H9 (cell line): ENCODE data around the gene MAPK8IP1. TPM values are rescaled to one million over a fixed set of nuclear protein-coding genes. Genes with fewer than 3 reads are reported as not detected.

Experiments used
- DNase-seq: peaks from one replicate; pipeline ENCODE4 v3.0.0-alpha.2; 2017
- H2AFZ ChIP-seq: one replicate; pipeline ENCODE4 v1.6.1; 2013; ENCODE audit warnings: mild to moderate bottlenecking, low read length, control low read depth, moderate library complexity
- H2AK5ac ChIP-seq: 2 replicates; pipeline ENCODE4 v1.6.1; 2013; ENCODE audit warnings: low read length, control low read depth, mixed read lengths; ENCODE audit not compliant: insufficient read length
- H2BK120ac ChIP-seq: one replicate; pipeline ENCODE4 v1.6.1; 2013; ENCODE audit warnings: low read depth, mild to moderate bottlenecking, low read length, control low read depth, inconsistent platforms; ENCODE audit not compliant: poor library complexity, severe bottlenecking
- H2BK12ac ChIP-seq: 2 replicates; pipeline ENCODE4 v1.6.1; 2013; ENCODE audit warnings: low read length, control low read depth, mixed read lengths, low read depth; ENCODE audit not compliant: insufficient read length
- H2BK15ac ChIP-seq: 2 replicates; pipeline ENCODE4 v1.6.1; 2013; ENCODE audit warnings: low read depth, low read length, control low read depth
- H2BK20ac ChIP-seq: one replicate; pipeline ENCODE4 v1.6.1; 2013; ENCODE audit warnings: low read depth, mild to moderate bottlenecking, low read length, control low read depth, inconsistent platforms; ENCODE audit not compliant: poor library complexity, severe bottlenecking
- H2BK5ac ChIP-seq: 2 replicates; pipeline ENCODE4 v1.6.1; 2013; ENCODE audit warnings: low read length, control low read depth, mixed read lengths; ENCODE audit not compliant: insufficient read length
- H3K14ac ChIP-seq: 2 replicates; pipeline ENCODE4 v1.6.1; 2013; ENCODE audit warnings: low read length, control low read depth; ENCODE audit not compliant: insufficient read depth
- H3K18ac ChIP-seq: 2 replicates; pipeline ENCODE4 v1.6.1; 2013; ENCODE audit warnings: low read depth, mild to moderate bottlenecking, mixed read lengths, low read length, control low read depth; ENCODE audit not compliant: insufficient read length
- H3K23ac ChIP-seq: 2 replicates; pipeline ENCODE4 v1.6.1; 2013; ENCODE audit warnings: low read length, control low read depth, mixed read lengths, low read depth; ENCODE audit not compliant: insufficient read length
- H3K23me2 ChIP-seq: 2 replicates; pipeline ENCODE4 v1.6.1; 2013; ENCODE audit warnings: low read depth, mild to moderate bottlenecking, mixed read lengths, low read length, control low read depth; ENCODE audit not compliant: insufficient read length, poor library complexity, severe bottlenecking
- H3K27ac ChIP-seq: 2 replicates; pipeline ENCODE4 v1.5.1; 2013; ENCODE audit warnings: low read length, control low read depth, mixed read lengths, low read depth; ENCODE audit not compliant: insufficient read length
- H3K27me3 ChIP-seq: 2 replicates; pipeline ENCODE4 v1.6.1; 2013; ENCODE audit warnings: low read length, control low read depth, inconsistent platforms; ENCODE audit not compliant: insufficient read depth
- H3K4ac ChIP-seq: 2 replicates; pipeline ENCODE4 v1.6.1; 2013; ENCODE audit warnings: low read depth, mild to moderate bottlenecking, control low read depth, inconsistent platforms, low read length, moderate library complexity
- H3K4me1 ChIP-seq: 2 replicates; pipeline ENCODE4 v1.6.1; 2013; ENCODE audit warnings: low read length, control low read depth, inconsistent platforms; ENCODE audit not compliant: insufficient read depth
- H3K4me2 ChIP-seq: 2 replicates; pipeline ENCODE4 v1.6.1; 2013; ENCODE audit warnings: low read length, control low read depth, mixed read lengths; ENCODE audit not compliant: insufficient read length, insufficient read depth
- H3K56ac ChIP-seq: 2 replicates; pipeline ENCODE4 v1.6.1; 2013; ENCODE audit warnings: low read depth, mild to moderate bottlenecking, mixed read lengths, low read length, control low read depth; ENCODE audit not compliant: insufficient read length
- H3K79me1 ChIP-seq: 2 replicates; pipeline ENCODE4 v1.6.1; 2013; ENCODE audit warnings: low read depth, mild to moderate bottlenecking, moderate library complexity, low read length, control low read depth, inconsistent platforms; ENCODE audit not compliant: insufficient read depth, poor library complexity, severe bottlenecking
- H3K79me2 ChIP-seq: 2 replicates; pipeline ENCODE4 v1.6.1; 2013; ENCODE audit warnings: low read length, control low read depth, inconsistent platforms; ENCODE audit not compliant: insufficient read depth
- H3K9ac ChIP-seq: 2 replicates; pipeline ENCODE4 v1.6.1; 2013; ENCODE audit warnings: low read length, control low read depth, mixed read lengths; ENCODE audit not compliant: insufficient read length; ENCODE audit errors: extremely low read depth
- H3K9me3 ChIP-seq: one replicate; pipeline ENCODE4 v1.6.1; 2013; ENCODE audit warnings: low read depth, low read length, inconsistent platforms; ENCODE audit not compliant: control insufficient read depth
- H3T11ph ChIP-seq: one replicate; pipeline ENCODE4 v1.6.1; 2013; ENCODE audit warnings: mild to moderate bottlenecking, low read length, control low read depth, inconsistent platforms
- H4K20me1 ChIP-seq: one replicate; pipeline ENCODE4 v1.6.1; 2013; ENCODE audit not compliant: control insufficient read depth, insufficient read length, insufficient read depth
- H4K5ac ChIP-seq: 2 replicates; pipeline ENCODE4 v1.6.1; 2013; ENCODE audit warnings: low read depth, mild to moderate bottlenecking, mixed read lengths, low read length, control low read depth; ENCODE audit not compliant: insufficient read length
- H4K8ac ChIP-seq: replicated peaks from 2 replicates; pipeline ENCODE4 v1.6.1; 2013; ENCODE audit warnings: low read length, control low read depth, mixed read lengths, low read depth; ENCODE audit not compliant: insufficient read length
- H4K91ac ChIP-seq: 2 replicates; pipeline ENCODE4 v1.6.1; 2013; ENCODE audit warnings: low read depth, mild to moderate bottlenecking, moderate library complexity, mixed read lengths, low read length, control low read depth; ENCODE audit not compliant: insufficient read length
- H3K27ac Mint-ChIP-seq, 3 experiments: 2 replicates in 2 of 3; 3 replicates in 1 of 3; pipeline ENCODE4 v1.8.0; 2020 to 2021; ENCODE audit warnings: mixed read lengths in 3 of 3, mild to moderate bottlenecking in 1 of 3, moderate library complexity in 1 of 3
- H3K27me3 Mint-ChIP-seq: 2 replicates; pipeline ENCODE4 v1.8.0; 2021; ENCODE audit warnings: low read depth, mild to moderate bottlenecking, moderate library complexity, mixed read lengths
- H3K36me3 Mint-ChIP-seq, 3 experiments: 2 replicates in 2 of 3; 3 replicates in 1 of 3; pipeline ENCODE4 v1.8.0; 2020 to 2021; ENCODE audit warnings: low read depth in 3 of 3, mixed read lengths in 3 of 3; ENCODE audit not compliant: insufficient read depth in 1 of 3
- H3K4me1 Mint-ChIP-seq, 2 experiments: 2 replicates each; pipeline ENCODE4 v1.8.0; 2020; ENCODE audit warnings: mixed read lengths in 2 of 2
- H3K4me3 Mint-ChIP-seq, 2 experiments: 2 replicates in 1 of 2; 3 replicates in 1 of 2; pipeline ENCODE4 v1.8.0; 2020 to 2021; ENCODE audit warnings: mild to moderate bottlenecking in 2 of 2, mixed read lengths in 2 of 2, moderate library complexity in 1 of 2
- H3K9me3 Mint-ChIP-seq, 2 experiments: 2 replicates in 1 of 2; 3 replicates in 1 of 2; pipeline ENCODE4 v1.8.0; 2020; ENCODE audit warnings: mild to moderate bottlenecking in 2 of 2, mixed read lengths in 2 of 2, moderate library complexity in 1 of 2
- CTCF ChIP-seq: fragments of 200-600 bp; sonication (generic); conservative IDR thresholded peaks from 3 replicates; pipeline ENCODE4 v1.8.0; 2021; ENCODE audit warnings: antibody characterized with exemption, mild to moderate bottlenecking
- WGBS: extraction: QIAGEN DNeasy Blood & Tissue Kit; methylation state at CpG from one replicate; pipeline ENCODE4 v1.1.7; 2013; ENCODE audit warnings: missing lambda C conversion rate, low lambda C conversion rate, mixed read lengths; ENCODE audit not compliant: insufficient read length; ENCODE audit errors: extremely low coverage; 5-methylcytosine and 5-hydroxymethylcytosine counted together
- total RNA-seq: library from RNA; stranded (reverse); gene quantifications from 2 replicates; pipeline ENCODE4 v1.2.1, GENCODE V29; 2021

Gene MAPK8IP1
- total RNA-seq, 1 experiment from 2014 or later: 30.2 TPM

DNA sequence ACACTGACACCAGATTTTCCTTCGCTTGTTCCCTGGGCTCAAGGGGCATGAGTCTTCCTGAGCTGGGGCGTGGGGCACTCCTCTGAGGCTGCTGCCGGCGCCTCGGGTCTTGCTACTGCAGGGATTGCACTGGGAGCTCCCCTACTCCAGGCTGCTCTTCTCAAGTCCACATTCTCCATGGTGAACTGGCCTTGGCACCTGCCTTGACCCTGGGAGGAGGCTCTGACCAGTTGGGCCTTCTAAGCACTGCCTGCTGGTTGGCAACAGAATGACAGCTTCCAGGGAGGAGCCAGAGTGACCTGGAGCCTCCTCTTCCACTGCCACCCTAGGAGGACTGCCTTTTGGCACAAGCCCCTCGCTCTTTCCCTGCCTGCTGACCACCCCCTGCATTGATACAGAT, 12.1 kb downstream of the MAPK8IP1 start:
- peaks cover 6% of the 10 kb centered on the region for H3K27me3 Mint-ChIP-seq
- WGBS: no CpG with 5 or more reads among the region's 6 CpGs
- H3K4me1 Mint-ChIP-seq: peaks cover 29 to 46% of the 10 kb centered on the region in 2 experiments
- H3K56ac ChIP-seq: no peak overlapping the region
- H4K20me1 ChIP-seq: no peaks in the 10 kb centered on the region
- peaks cover 0 to 12% (median 4%) of the 10 kb centered on the region in 3 experiments; a peak in 4 of 7 replicates for H3K36me3 Mint-ChIP-seq
- H3K4me3 Mint-ChIP-seq: no peak overlapping the region
- H4K8ac ChIP-seq: no peak overlapping the region
- no peak overlapping the region for H3T11ph ChIP-seq
- H3K9me3 Mint-ChIP-seq: no peaks in the 10 kb centered on the region
- H3K9me3 ChIP-seq: no peaks in the 10 kb centered on the region
- no peak overlapping the region for H3K27ac Mint-ChIP-seq
- no peaks in the 10 kb centered on the region; the same call in 1 of the 2 replicates for H3K4me1 ChIP-seq
- H2BK20ac ChIP-seq: no peak overlapping the region
- H2AK5ac ChIP-seq: no peak overlapping the region
- no peak overlapping the region for H3K14ac ChIP-seq
- no peak overlapping the region for H3K4ac ChIP-seq
- H2AFZ ChIP-seq: no peak overlapping the region
- H3K18ac ChIP-seq: no peak overlapping the region
- H2BK5ac ChIP-seq: no peak overlapping the region
- H2BK12ac ChIP-seq: no peak overlapping the region
- no peak for TF ChIP-seq CTCF
- no peak overlapping the region for H3K23ac ChIP-seq
- no peak for DNase-seq
- H3K27me3 ChIP-seq: no peaks in the 10 kb centered on the region; the same call in 1 of the 2 replicates
- H2BK15ac ChIP-seq: no peak overlapping the region
- no peak overlapping the region for H3K27ac ChIP-seq
- no peak overlapping the region for H4K91ac ChIP-seq
- no peak overlapping the region for H3K4me2 ChIP-seq
- no peak overlapping the region for H3K9ac ChIP-seq
- H3K79me2 ChIP-seq: no peaks in the 10 kb centered on the region
- no peaks in the 10 kb centered on the region for H3K79me1 ChIP-seq
- no peak overlapping the region for H2BK120ac ChIP-seq
- no peak overlapping the region for H4K5ac ChIP-seq
- H3K23me2 ChIP-seq: peaks cover 10% of the 10 kb centered on the region
